ENCODE data around the gene SDK1. TPM values are rescaled to one million over a fixed set of nuclear protein-coding genes. Genes with fewer than 3 reads are reported as not detected.

SDK1 gene
- total and polyA plus RNA-seq, 2 of the 8 experiments (the other 6 are each of a cell fraction or from before 2014, with no cell fraction given): 3.3 to 7.2 TPM

DNA sequence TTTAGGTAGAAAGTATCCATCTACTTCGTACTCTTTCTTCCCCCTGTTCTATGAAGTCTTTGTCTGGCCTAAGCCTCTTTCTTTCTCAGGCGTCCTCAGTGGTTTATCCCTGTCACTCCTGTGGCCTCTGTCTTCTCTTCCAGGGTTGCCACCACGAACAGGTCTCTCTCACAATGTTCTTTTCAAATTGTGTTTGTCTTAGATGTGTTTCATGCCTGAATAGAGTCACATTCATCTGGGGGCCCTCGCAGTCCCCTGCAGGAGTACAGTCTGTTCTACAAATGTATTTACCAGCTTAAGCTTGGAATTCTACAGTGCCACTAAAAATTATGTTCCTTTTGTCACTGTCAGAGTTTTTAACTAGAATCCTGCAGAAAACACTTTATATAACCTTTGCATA lies 700.7 kb downstream of the SDK1 start (continued):
- TF ChIP-seq MAFK (IDR thresholded peaks at IDR 0.05; ENCODE audit: low read depth, low read length) (no peak), RAD21 (IDR thresholded peaks at IDR 0.05 in 1 of 2, conservative IDR thresholded peaks at IDR 0.05 in 1 of 2; ENCODE audit: low read depth in 2 of 2, low read length in 2 of 2) (no peak), EGR1 (IDR thresholded peaks at IDR 0.05; ENCODE audit: borderline replicate concordance, low read depth, low read length) (no peak), SRF (IDR thresholded peaks at IDR 0.05; ENCODE audit: low read depth, low read length) (no peak), EZH2 (IDR thresholded peaks at IDR 0.05; ENCODE audit: low read depth, low read length, severe bottlenecking) (no peak), SUZ12 (IDR thresholded peaks at IDR 0.05; ENCODE audit: low read length) (no peak), TAF7 (optimal IDR thresholded peaks at IDR 0.05; ENCODE audit: borderline replicate concordance, low read depth, low read length) (no peak)
